Left ventricle myocardium inferior (tissue), 1 donor: ENCODE measurements around the gene FLOT2. TPM values are rescaled to one million over a fixed set of nuclear protein-coding genes. Genes with fewer than 3 reads are reported as not detected.
"Not testable (repeated sequence)": the region's sequence is repeated elsewhere in the genome, so short reads cannot be mapped to it uniquely, and the experiment has no call there.

Experiments used
- DNase-seq: peaks from one replicate; pipeline ENCODE4 v3.0.0-alpha.2; 2020
- H3K27ac ChIP-seq: fragments of 200-600 bp; replicated peaks from 2 replicates; pipeline ENCODE4 v1.8.0; 2021
- H3K27me3 ChIP-seq: fragments of 200-600 bp; 2 replicates; pipeline ENCODE4 v1.8.0; 2021; ENCODE audit warnings: low read depth
- H3K36me3 ChIP-seq: fragments of 200-600 bp; 2 replicates; pipeline ENCODE4 v1.8.0; 2021
- H3K4me1 ChIP-seq: fragments of 200-600 bp; 2 replicates; pipeline ENCODE4 v1.8.0; 2021
- H3K4me3 ChIP-seq: fragments of 200-600 bp; 2 replicates; pipeline ENCODE4 v1.8.0; 2021; ENCODE audit warnings: mild to moderate bottlenecking, moderate library complexity
- H3K9me3 ChIP-seq: fragments of 200-600 bp; replicated peaks from 2 replicates; pipeline ENCODE4 v1.8.0; 2021
- CTCF ChIP-seq: fragments of 200-600 bp; IDR thresholded peaks from 2 replicates; pipeline ENCODE4 v1.8.0; 2021; ENCODE audit warnings: antibody characterized with exemption, mild to moderate bottlenecking, borderline replicate concordance
- intact Hi-C: fragments of 100-400 bp; cut with micrococcal nuclease; formaldehyde crosslinking; loops from one replicate; pipeline ENCODE4 v1.11.0; 2022
- total RNA-seq: library from RNA; stranded (reverse); fragmentation: NEBNext Ultra II Directional; extraction: Animal tissue kit (Norgen Biotek cat#: 25700); gene quantifications from one replicate; pipeline ENCODE4 v1.2.1, GENCODE V29; 2021
- donor health status: DM: no; HTN: yes; CAD: no; lungs with severe emphysema.

The FLOT2 gene
- total RNA-seq, 1 donor from 2014 or later: 84.2 TPM

GRCh38 chr17:28937044-28937729 is 39.7 kb upstream of the FLOT2 start:
- no peak for TF ChIP-seq CTCF
- peaks cover 76% of the 10 kb centered on the region for H3K4me1 ChIP-seq
- DNase-seq: no peak
- no peaks in the 10 kb centered on the region for H3K9me3 ChIP-seq
- intact Hi-C loops: no loop called here
- no peak overlapping the region for H3K4me3 ChIP-seq
- H3K27me3 ChIP-seq: no peaks in the 10 kb centered on the region
- peak overlapping the region; percentile 67 for H3K27ac ChIP-seq
- no peaks in the 10 kb centered on the region for H3K36me3 ChIP-seq

GRCh38 chr17:28935744-28936460 is 38.4 kb upstream of the FLOT2 start:
- no peaks in the 10 kb centered on the region for H3K36me3 ChIP-seq
- peaks cover 66% of the 10 kb centered on the region for H3K4me1 ChIP-seq
- intact Hi-C loops: no loop called here
- DNase-seq: no peak
- no peak for TF ChIP-seq CTCF
- H3K27ac ChIP-seq: peak overlapping the region; percentile 67
- H3K9me3 ChIP-seq: no peaks in the 10 kb centered on the region
- H3K27me3 ChIP-seq: no peaks in the 10 kb centered on the region
- no peak overlapping the region for H3K4me3 ChIP-seq

- H3K27ac ChIP-seq, DNase-seq, intact Hi-C loops, H3K4me3 ChIP-seq, H3K9me3 ChIP-seq, H3K36me3 ChIP-seq, H3K27me3 ChIP-seq: not testable (repeated sequence)
- H3K4me1 ChIP-seq: peaks cover 66% of the 10 kb centered on the region
Observed at GRCh38 chr17:28934508-28934907, 37.0 kb upstream of the FLOT2 start.

GRCh38 chr17:28929787-28930186 is 32.3 kb upstream of the FLOT2 start:
- no peaks in the 10 kb centered on the region for H3K27me3 ChIP-seq
- peaks cover 21% of the 10 kb centered on the region for H3K36me3 ChIP-seq
- peaks cover 40% of the 10 kb centered on the region for H3K4me1 ChIP-seq

GRCh38 chr17:28928061-28928460 is 30.5 kb upstream of the FLOT2 start:
- H3K27me3 ChIP-seq: no peaks in the 10 kb centered on the region
- peaks cover 38% of the 10 kb centered on the region for H3K4me1 ChIP-seq
- intact Hi-C loops: no loop called here
- no peak for DNase-seq
- no peak overlapping the region for H3K27ac ChIP-seq
- no peak for TF ChIP-seq CTCF
- H3K4me3 ChIP-seq: no peak overlapping the region
- peaks cover 37% of the 10 kb centered on the region for H3K36me3 ChIP-seq
- H3K9me3 ChIP-seq: peaks cover 6% of the 10 kb centered on the region

More at GRCh38 chr17:28929787-28930186, 32.3 kb upstream of the FLOT2 start:
- intact Hi-C loops: no loop called here
- Histone ChIP-seq H3K4me3 (no peak overlapping the region), H3K9me3 (peaks cover 6% of the 10 kb centered on the region), H3K27ac (no peak overlapping the region)
- no peak for TF ChIP-seq CTCF
- no peak for DNase-seq

- Histone ChIP-seq H3K27me3 (no peaks in the 10 kb centered on the region), H3K4me3 (no peak overlapping the region), H3K9me3 (peaks cover 6% of the 10 kb centered on the region), H3K36me3 (peaks cover 44% of the 10 kb centered on the region), H3K27ac (peak overlapping the region; percentile 5), H3K4me1 (peaks cover 38% of the 10 kb centered on the region)
- intact Hi-C loops: no loop called here
- TF ChIP-seq CTCF: no peak
- no peak for DNase-seq
Observed at GRCh38 chr17:28926786-28927185, 29.3 kb upstream of the FLOT2 start.
